HG03565 (cell line): Measurements from ENCODE around the gene ANKS3.

Experiments
- ATAC-seq: cut with Tn5 transposase; IDR thresholded peaks from one replicate; pipeline ENCODE4 v1.9.1; 2021; ENCODE audit warnings: mild to moderate bottlenecking, moderate library complexity; ENCODE audit not compliant: unreplicated experiment

The ANKS3 gene

GRCh38 chr16:4697848-4698291, 36.2 kb downstream of the ANKS3 start:
- no peak for ATAC-seq

- no peak for ATAC-seq
Observed at GRCh38 chr16:4696905-4697847, 36.9 kb downstream of the ANKS3 start.

- ATAC-seq: no peak
Observed at GRCh38 chr16:4696172-4696904, 37.7 kb downstream of the ANKS3 start.

- no peak for ATAC-seq
Observed at GRCh38 chr16:4695473-4696171, 38.4 kb downstream of the ANKS3 start.

GRCh38 chr16:4694642-4695451, 39.2 kb downstream of the ANKS3 start:
- no peak for ATAC-seq

GRCh38 chr16:4693956-4694641, 40.0 kb downstream of the ANKS3 start:
- no peak for ATAC-seq

- ATAC-seq: peak; percentile 94
Observed at GRCh38 chr16:4693296-4693955, 40.6 kb downstream of the ANKS3 start, which contains the start of gene NUDT16L1. NUDT16L1 (plus strand) TSS chr16:4693562; CDS start chr16:4693727, 165 bp downstream.

- ATAC-seq: peak; percentile 1
Observed at GRCh38 chr16:4692460-4693295, 41.4 kb downstream of the ANKS3 start.

GRCh38 chr16:4691666-4692412, 42.2 kb downstream of the ANKS3 start:
- ATAC-seq: no peak

- ATAC-seq: no peak
Observed at GRCh38 chr16:4690946-4691665, 43.0 kb downstream of the ANKS3 start.

- no peak for ATAC-seq
Observed at GRCh38 chr16:4689864-4690704, 44.0 kb downstream of the ANKS3 start.

GRCh38 chr16:4689091-4689671, 44.9 kb downstream of the ANKS3 start:
- ATAC-seq: no peak

- ATAC-seq: no peak
Observed at GRCh38 chr16:4688674-4689045, 45.4 kb downstream of the ANKS3 start.

GRCh38 chr16:4687946-4688673, 46.0 kb downstream of the ANKS3 start:
- ATAC-seq: no peak

GRCh38 chr16:4687416-4687815, 46.7 kb downstream of the ANKS3 start:
- ATAC-seq: no peak
